ENCODE results near the gene FBXW5. TPM values are rescaled to one million over a fixed set of nuclear protein-coding genes. Genes with fewer than 3 reads are reported as not detected.

The FBXW5 gene
- total and polyA plus RNA-seq, 10 of the 15 experiments (the other 5 are each of a cell fraction or from before 2014, with no cell fraction given): 0.21 to 97.3 (median 44.5) TPM

DNA sequence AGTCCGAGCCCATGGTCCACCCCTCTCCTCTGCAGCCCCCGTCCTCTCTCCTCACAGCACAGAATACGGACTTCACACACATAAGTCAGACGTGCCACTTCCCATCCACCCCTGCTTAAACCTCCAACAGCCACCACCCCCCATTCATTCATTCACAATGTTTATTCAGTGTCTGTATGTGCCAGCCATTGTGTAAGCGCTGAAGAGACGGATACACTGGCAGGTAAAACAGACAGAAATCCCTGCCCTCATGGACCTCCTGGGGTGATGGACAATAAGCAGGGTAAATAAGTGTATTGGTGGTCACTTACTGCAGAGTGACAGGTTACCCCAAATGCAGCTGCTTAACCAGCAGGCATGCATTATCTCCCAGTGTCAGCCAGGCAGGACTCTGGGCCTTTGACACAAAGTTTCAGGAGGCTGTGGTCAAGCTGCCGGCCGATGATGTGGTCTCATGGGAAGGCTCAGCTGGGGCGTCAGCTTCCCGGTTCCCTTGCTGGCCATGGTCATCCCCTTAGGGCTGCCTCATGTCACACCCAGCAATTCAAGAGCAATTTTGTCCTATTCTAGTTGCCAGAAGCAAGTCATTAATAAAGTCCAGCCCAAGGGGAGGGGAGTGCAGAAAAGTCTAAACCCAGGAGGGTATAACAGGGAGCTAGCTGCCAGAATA, 45.8 kb upstream of the FBXW5 start:
- no peaks in the 10 kb centered on the region; the same call in 1 of the 2 replicates for H3K79me2 ChIP-seq (ENCODE audit: control insufficient read depth, insufficient read depth, low read length)
- TF ChIP-seq, protein P1, sequence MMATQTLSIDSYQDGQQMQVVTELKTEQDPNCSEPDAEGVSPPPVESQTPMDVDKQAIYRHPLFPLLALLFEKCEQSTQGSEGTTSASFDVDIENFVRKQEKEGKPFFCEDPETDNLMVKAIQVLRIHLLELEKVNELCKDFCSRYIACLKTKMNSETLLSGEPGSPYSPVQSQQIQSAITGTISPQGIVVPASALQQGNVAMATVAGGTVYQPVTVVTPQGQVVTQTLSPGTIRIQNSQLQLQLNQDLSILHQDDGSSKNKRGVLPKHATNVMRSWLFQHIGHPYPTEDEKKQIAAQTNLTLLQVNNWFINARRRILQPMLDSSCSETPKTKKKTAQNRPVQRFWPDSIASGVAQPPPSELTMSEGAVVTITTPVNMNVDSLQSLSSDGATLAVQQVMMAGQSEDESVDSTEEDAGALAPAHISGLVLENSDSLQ (IDR thresholded peaks at IDR 0.05): no peak
- no peak for TF ChIP-seq ZNF24 (IDR thresholded peaks at IDR 0.05)
- TF ChIP-seq CREM (IDR thresholded peaks at IDR 0.05; ENCODE audit: low read depth): no peak
- TF ChIP-seq POLR2A (IDR thresholded peaks at IDR 0.05; ENCODE audit: low read depth, low read length): no peak
- TF ChIP-seq, protein P2, sequence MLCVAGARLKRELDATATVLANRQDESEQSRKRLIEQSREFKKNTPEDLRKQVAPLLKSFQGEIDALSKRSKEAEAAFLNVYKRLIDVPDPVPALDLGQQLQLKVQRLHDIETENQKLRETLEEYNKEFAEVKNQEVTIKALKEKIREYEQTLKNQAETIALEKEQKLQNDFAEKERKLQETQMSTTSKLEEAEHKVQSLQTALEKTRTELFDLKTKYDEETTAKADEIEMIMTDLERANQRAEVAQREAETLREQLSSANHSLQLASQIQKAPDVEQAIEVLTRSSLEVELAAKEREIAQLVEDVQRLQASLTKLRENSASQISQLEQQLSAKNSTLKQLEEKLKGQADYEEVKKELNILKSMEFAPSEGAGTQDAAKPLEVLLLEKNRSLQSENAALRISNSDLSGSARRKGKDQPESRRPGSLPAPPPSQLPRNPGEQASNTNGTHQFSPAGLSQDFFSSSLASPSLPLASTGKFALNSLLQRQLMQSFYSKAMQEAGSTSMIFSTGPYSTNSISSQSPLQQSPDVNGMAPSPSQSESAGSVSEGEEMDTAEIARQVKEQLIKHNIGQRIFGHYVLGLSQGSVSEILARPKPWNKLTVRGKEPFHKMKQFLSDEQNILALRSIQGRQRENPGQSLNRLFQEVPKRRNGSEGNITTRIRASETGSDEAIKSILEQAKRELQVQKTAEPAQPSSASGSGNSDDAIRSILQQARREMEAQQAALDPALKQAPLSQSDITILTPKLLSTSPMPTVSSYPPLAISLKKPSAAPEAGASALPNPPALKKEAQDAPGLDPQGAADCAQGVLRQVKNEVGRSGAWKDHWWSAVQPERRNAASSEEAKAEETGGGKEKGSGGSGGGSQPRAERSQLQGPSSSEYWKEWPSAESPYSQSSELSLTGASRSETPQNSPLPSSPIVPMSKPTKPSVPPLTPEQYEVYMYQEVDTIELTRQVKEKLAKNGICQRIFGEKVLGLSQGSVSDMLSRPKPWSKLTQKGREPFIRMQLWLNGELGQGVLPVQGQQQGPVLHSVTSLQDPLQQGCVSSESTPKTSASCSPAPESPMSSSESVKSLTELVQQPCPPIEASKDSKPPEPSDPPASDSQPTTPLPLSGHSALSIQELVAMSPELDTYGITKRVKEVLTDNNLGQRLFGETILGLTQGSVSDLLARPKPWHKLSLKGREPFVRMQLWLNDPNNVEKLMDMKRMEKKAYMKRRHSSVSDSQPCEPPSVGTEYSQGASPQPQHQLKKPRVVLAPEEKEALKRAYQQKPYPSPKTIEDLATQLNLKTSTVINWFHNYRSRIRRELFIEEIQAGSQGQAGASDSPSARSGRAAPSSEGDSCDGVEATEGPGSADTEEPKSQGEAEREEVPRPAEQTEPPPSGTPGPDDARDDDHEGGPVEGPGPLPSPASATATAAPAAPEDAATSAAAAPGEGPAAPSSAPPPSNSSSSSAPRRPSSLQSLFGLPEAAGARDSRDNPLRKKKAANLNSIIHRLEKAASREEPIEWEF (IDR thresholded peaks at IDR 0.05; ENCODE audit: insufficient replicate concordance, low read depth, low read length): no peak
- no peak for TF ChIP-seq IKZF1 (conservative IDR thresholded peaks at IDR 0.05)
- TF ChIP-seq, protein P3, sequence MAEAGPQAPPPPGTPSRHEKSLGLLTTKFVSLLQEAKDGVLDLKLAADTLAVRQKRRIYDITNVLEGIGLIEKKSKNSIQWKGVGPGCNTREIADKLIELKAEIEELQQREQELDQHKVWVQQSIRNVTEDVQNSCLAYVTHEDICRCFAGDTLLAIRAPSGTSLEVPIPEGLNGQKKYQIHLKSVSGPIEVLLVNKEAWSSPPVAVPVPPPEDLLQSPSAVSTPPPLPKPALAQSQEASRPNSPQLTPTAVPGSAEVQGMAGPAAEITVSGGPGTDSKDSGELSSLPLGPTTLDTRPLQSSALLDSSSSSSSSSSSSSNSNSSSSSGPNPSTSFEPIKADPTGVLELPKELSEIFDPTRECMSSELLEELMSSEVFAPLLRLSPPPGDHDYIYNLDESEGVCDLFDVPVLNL (IDR thresholded peaks at IDR 0.05; ENCODE audit: low read depth, low read length): no peak
- TF ChIP-seq, protein P4, sequence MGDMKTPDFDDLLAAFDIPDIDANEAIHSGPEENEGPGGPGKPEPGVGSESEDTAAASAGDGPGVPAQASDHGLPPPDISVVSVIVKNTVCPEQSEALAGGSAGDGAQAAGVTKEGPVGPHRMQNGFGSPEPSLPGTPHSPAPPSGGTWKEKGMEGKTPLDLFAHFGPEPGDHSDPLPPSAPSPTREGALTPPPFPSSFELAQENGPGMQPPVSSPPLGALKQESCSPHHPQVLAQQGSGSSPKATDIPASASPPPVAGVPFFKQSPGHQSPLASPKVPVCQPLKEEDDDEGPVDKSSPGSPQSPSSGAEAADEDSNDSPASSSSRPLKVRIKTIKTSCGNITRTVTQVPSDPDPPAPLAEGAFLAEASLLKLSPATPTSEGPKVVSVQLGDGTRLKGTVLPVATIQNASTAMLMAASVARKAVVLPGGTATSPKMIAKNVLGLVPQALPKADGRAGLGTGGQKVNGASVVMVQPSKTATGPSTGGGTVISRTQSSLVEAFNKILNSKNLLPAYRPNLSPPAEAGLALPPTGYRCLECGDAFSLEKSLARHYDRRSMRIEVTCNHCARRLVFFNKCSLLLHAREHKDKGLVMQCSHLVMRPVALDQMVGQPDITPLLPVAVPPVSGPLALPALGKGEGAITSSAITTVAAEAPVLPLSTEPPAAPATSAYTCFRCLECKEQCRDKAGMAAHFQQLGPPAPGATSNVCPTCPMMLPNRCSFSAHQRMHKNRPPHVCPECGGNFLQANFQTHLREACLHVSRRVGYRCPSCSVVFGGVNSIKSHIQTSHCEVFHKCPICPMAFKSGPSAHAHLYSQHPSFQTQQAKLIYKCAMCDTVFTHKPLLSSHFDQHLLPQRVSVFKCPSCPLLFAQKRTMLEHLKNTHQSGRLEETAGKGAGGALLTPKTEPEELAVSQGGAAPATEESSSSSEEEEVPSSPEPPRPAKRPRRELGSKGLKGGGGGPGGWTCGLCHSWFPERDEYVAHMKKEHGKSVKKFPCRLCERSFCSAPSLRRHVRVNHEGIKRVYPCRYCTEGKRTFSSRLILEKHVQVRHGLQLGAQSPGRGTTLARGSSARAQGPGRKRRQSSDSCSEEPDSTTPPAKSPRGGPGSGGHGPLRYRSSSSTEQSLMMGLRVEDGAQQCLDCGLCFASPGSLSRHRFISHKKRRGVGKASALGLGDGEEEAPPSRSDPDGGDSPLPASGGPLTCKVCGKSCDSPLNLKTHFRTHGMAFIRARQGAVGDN (IDR thresholded peaks at IDR 0.05): no peak
- no TSS peak for BruUV-seq (replicated peaks)
- no peak overlapping the region for H3K9ac ChIP-seq (ENCODE audit: control insufficient read depth, insufficient read depth, low read length)
- no peak overlapping the region for H3K4me2 ChIP-seq (ENCODE audit: control insufficient read depth, insufficient read depth)
- ChIA-PET POLR2A (no interaction called here), RAD21 (ENCODE audit: unreplicated experiment) (no interaction called here), CTCF (interaction anchor here (3.3 kb wide), 1 partner anchor 39 kb away, joined by 17 read pairs; no protein-coding TSS in a partner anchor), SMC1A (ENCODE audit: uncharacterized antibody, unreplicated experiment) (no interaction called here)
- no peaks in the 10 kb centered on the region for H4K20me1 ChIP-seq (ENCODE audit: control insufficient read depth, insufficient read depth)
- H3K4me3 ChIP-seq: no peak overlapping the region
- in situ Hi-C loops (cut with MboI) (no loop called here), intact Hi-C loops (cut with micrococcal nuclease; ENCODE audit: unreplicated experiment) (no loop called here)
- no peak for DNase-seq (ENCODE audit: low read depth, low spot score)
- FAIRE-seq: no peak
- H2AFZ ChIP-seq (ENCODE audit: control insufficient read depth, low read depth, low read length): no peak overlapping the region
- H3K4me1 ChIP-seq (ENCODE audit: control insufficient read depth, insufficient read depth, low read length): peaks cover 8% of the 10 kb centered on the region
- H3K36me3 ChIP-seq (ENCODE audit: control insufficient read depth in 2 of 2, insufficient read depth in 2 of 2, low read length in 1 of 2): no peaks in the 10 kb centered on the region
- H3K27me3 ChIP-seq (replicated peaks in 1 of 2; ENCODE audit: control insufficient read depth in 2 of 2, insufficient read depth in 2 of 2, low read length in 1 of 2): peaks cover 0 to 5% of the 10 kb centered on the region in 2 experiments
- H3K9me3 ChIP-seq (replicated peaks; ENCODE audit: control insufficient read depth, insufficient read depth, low read length): no peaks in the 10 kb centered on the region; the same call in 2 of the 3 replicates
- 43% methylated on average over 10 of the region's 10 CpGs for WGBS (ENCODE audit: insufficient coverage, insufficient replicate concordance, low lambda C conversion rate, missing lambda C conversion rate)
- ATAC-seq: no peak
- no peak overlapping the region for H3K27ac ChIP-seq (ENCODE audit: control insufficient read depth, insufficient read depth)
